ENCODE results near the gene BNIP2. TPM values are rescaled to one million over a fixed set of nuclear protein-coding genes. Genes with fewer than 3 reads are reported as not detected.

Gene BNIP2
- polyA plus RNA-seq, 2 donors: 24.3 to 27.8 TPM

DNA sequence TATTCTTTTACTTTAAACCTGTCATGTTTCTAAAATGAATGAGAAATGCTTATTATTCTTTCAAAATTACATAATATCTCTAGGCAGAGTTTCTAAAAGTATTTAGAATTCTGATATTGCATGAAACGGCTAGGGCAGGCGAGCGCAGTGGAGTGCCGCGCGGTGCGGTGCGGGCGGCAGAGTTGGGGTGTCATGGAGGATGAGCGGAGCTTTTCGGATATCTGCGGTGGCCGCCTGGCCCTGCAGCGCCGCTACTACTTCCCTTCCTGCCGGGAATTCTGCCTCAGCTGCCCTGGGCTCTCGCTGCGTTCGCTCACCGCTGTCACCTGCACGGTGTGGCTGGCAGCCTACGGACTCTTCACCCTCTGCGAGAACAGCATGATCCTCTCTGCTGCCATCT, 12.6 kb downstream of the BNIP2 start:
- Histone ChIP-seq H3K9me3 (ENCODE audit: control insufficient read depth in 2 of 2, insufficient read depth in 1 of 2, low read depth in 1 of 2, low read length in 1 of 2) (no peaks in the 10 kb centered on the region), H3K4me3 (ENCODE audit: low read depth in 1 of 2, low read length in 2 of 2) (no peak overlapping the region), H3K27me3 (ENCODE audit: control insufficient read depth in 1 of 2, insufficient read depth in 2 of 2, low read length in 2 of 2) (no peaks in the 10 kb centered on the region), H3K36me3 (ENCODE audit: control insufficient read depth in 2 of 2, insufficient read depth in 2 of 2, low read length in 1 of 2) (peaks cover 9 to 10% of the 10 kb centered on the region in 2 donors), H3K27ac (ENCODE audit: low read depth in 2 of 2, low read length in 1 of 2) (no peak overlapping the region), H3K4me1 (ENCODE audit: control insufficient read depth in 2 of 2, insufficient read depth in 2 of 2, low read length in 1 of 2) (no peaks in the 10 kb centered on the region)
- 96 to 98% methylated on average over 23 of the region's 23 CpGs for WGBS, 2 donors

DNA sequence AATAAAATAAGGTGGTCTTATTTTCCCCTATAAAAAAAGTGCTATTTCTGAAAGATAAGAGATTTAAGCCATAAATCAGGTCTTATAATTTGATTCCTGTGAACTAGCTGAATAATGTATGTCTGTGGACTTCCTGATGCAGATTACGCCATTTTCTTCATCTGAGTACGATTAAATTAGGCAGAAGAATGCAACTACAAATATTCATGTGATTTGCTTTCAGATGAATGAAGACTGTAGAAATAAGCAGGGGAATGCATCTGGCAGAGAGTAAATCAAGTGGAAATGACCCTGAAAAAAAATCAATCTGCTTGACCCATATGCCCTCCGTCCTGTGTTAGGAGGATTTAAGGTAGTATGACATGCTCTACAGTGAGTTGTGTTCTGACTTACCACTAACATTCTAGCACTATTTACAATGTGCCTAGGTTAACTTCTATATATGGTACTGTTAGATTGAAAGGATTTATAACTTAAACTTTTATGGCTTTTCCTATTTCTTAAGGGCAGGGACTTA, 14.7 kb downstream of the BNIP2 start:
- Histone ChIP-seq H3K27me3 (ENCODE audit: control insufficient read depth in 1 of 2, insufficient read depth in 2 of 2, low read length in 2 of 2) (no peaks in the 10 kb centered on the region), H3K4me1 (ENCODE audit: control insufficient read depth in 2 of 2, insufficient read depth in 2 of 2, low read length in 1 of 2) (no peaks in the 10 kb centered on the region), H3K4me3 (ENCODE audit: low read depth in 1 of 2, low read length in 2 of 2) (no peak overlapping the region), H3K27ac (ENCODE audit: low read depth in 2 of 2, low read length in 1 of 2) (no peak overlapping the region), H3K36me3 (ENCODE audit: control insufficient read depth in 2 of 2, insufficient read depth in 2 of 2, low read length in 1 of 2) (peaks cover 7 to 8% of the 10 kb centered on the region in 2 donors), H3K9me3 (ENCODE audit: control insufficient read depth in 2 of 2, insufficient read depth in 1 of 2, low read depth in 1 of 2, low read length in 1 of 2) (no peaks in the 10 kb centered on the region)
- WGBS, 2 donors: 94 to 95% methylated on average over 3 of the region's 3 CpGs

DNA sequence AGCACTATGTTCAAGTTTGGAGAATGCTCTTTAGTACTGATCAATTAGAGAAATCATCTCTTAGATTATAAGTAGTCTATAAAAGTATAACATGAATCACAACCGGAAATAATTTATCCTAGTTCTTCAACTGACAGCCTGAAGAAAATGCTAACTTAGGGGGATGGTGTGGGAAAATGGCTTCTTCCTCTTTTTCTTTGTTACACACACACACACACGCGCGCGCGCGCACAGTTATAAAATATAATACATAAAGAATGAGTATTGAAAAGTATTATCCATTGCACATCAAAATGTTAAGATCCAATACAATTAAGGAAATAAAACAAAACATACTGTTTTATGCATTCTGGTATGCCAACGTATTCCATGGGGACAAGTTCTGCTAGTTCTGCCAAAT, 20.6 kb downstream of the BNIP2 start:
- no peaks in the 10 kb centered on the region for H3K9me3 ChIP-seq (ENCODE audit: control insufficient read depth in 2 of 2, insufficient read depth in 1 of 2, low read depth in 1 of 2, low read length in 1 of 2)
- H3K4me3 ChIP-seq (ENCODE audit: low read depth in 1 of 2, low read length in 2 of 2): no peak overlapping the region
- H3K27me3 ChIP-seq (ENCODE audit: control insufficient read depth in 1 of 2, insufficient read depth in 2 of 2, low read length in 2 of 2): no peaks in the 10 kb centered on the region
- no peaks in the 10 kb centered on the region for H3K4me1 ChIP-seq (ENCODE audit: control insufficient read depth in 2 of 2, insufficient read depth in 2 of 2, low read length in 1 of 2)
- H3K36me3 ChIP-seq (ENCODE audit: control insufficient read depth in 2 of 2, insufficient read depth in 2 of 2, low read length in 1 of 2): peaks cover 0 to 3% of the 10 kb centered on the region in 2 donors
- WGBS, 2 donors: 82 to 87% methylated on average over 8 of the region's 8 CpGs
- no peak overlapping the region for H3K27ac ChIP-seq (ENCODE audit: low read depth in 2 of 2, low read length in 1 of 2)

DNA sequence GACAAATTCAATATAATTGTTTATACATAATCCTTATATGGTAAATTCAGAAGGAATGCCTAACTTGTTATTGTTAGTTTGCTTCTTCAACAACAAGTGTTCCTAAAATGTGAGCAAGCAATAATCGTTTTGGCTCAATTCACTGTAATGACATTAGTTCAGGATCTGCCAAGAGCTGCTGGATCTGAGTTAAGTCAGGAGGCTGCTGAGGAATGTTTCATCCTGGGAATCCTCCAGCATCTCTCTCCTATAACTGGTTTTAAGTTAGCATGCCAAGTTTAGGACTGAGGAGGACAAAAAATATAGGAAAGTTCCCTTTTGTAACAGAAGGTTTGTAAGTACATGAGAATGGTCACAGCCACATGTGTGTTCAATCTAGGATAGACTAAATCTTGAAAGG, 26.9 kb downstream of the BNIP2 start:
- no peaks in the 10 kb centered on the region for H3K9me3 ChIP-seq (ENCODE audit: control insufficient read depth in 2 of 2, insufficient read depth in 1 of 2, low read depth in 1 of 2, low read length in 1 of 2)
- 34 to 39% methylated on average over 1 of the region's 1 CpG for WGBS, 2 donors
- H3K36me3 ChIP-seq (ENCODE audit: control insufficient read depth in 2 of 2, insufficient read depth in 2 of 2, low read length in 1 of 2): peaks cover 0 to 3% of the 10 kb centered on the region in 2 donors
- H3K4me1 ChIP-seq (ENCODE audit: control insufficient read depth in 2 of 2, insufficient read depth in 2 of 2, low read length in 1 of 2): peaks cover 0 to 2% of the 10 kb centered on the region in 2 donors
- no peaks in the 10 kb centered on the region for H3K27me3 ChIP-seq (ENCODE audit: control insufficient read depth in 1 of 2, insufficient read depth in 2 of 2, low read length in 2 of 2)
- H3K27ac ChIP-seq (ENCODE audit: low read depth in 2 of 2, low read length in 1 of 2): no peak overlapping the region
- H3K4me3 ChIP-seq (ENCODE audit: low read depth in 1 of 2, low read length in 2 of 2): no peak overlapping the region

DNA sequence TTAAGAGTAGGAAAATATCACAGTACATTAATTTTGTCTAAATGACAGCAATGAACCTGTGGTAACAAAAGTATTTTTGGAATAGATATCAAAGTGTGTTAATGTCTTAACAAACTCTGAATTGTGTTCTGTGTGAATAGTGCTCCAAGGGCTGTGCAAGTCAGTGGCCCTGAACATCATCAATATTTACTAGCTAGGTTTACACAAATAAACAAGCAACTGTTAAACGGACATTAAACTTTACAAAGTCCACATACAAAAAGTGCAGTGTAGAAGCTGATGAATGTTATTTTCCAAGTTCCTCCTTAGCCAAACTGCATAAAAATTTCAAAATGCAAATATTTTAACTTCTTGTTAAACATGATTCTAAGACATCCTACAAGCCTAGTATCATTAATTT, 29.8 kb downstream of the BNIP2 start:
- Histone ChIP-seq H3K27me3 (ENCODE audit: control insufficient read depth in 1 of 2, insufficient read depth in 2 of 2, low read length in 2 of 2) (no peaks in the 10 kb centered on the region), H3K36me3 (ENCODE audit: control insufficient read depth in 2 of 2, insufficient read depth in 2 of 2, low read length in 1 of 2) (peaks cover 0 to 3% of the 10 kb centered on the region in 2 donors), H3K4me3 (ENCODE audit: low read depth in 1 of 2, low read length in 2 of 2) (no peak overlapping the region), H3K9me3 (ENCODE audit: control insufficient read depth in 2 of 2, insufficient read depth in 1 of 2, low read depth in 1 of 2, low read length in 1 of 2) (no peaks in the 10 kb centered on the region), H3K27ac (ENCODE audit: low read depth in 2 of 2, low read length in 1 of 2) (no peak overlapping the region), H3K4me1 (ENCODE audit: control insufficient read depth in 2 of 2, insufficient read depth in 2 of 2, low read length in 1 of 2) (peaks cover 0 to 8% of the 10 kb centered on the region in 2 donors)
- WGBS, 2 donors: 45 to 53% methylated on average over 1 of the region's 1 CpG

DNA sequence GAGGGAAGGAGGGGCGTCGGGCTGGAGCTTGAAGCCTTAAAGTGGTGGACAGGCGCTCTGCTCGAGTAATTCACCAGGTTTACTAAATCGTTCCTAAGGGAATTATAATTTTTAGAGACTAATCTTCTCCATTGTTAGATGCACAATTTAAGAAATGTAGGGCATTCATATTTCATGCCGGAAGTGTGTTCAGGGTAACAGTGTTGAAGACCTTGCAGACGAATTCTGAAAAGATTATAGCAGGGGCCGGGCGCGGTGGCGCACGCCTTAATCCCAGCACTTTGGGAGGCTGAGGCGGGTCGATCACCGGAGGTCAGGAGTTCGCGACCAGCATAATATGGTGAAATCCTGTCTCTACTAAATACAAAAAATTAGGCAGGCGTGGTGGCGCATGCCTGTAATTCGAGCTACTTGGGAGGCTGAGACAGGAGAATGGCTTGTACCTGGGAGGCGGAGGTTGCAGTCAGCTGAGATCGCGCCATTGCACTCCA, 31.4 kb downstream of the BNIP2 start:
- Histone ChIP-seq H3K27ac (ENCODE audit: low read depth in 2 of 2, low read length in 1 of 2) (peak overlapping the region in 1 of 2 donors; percentile 77), H3K27me3 (ENCODE audit: control insufficient read depth in 1 of 2, insufficient read depth in 2 of 2, low read length in 2 of 2) (no peaks in the 10 kb centered on the region), H3K9me3 (ENCODE audit: control insufficient read depth in 2 of 2, insufficient read depth in 1 of 2, low read depth in 1 of 2, low read length in 1 of 2) (no peaks in the 10 kb centered on the region), H3K4me3 (ENCODE audit: low read depth in 1 of 2, low read length in 2 of 2) (peak overlapping the region; percentile 77 to 96), H3K4me1 (ENCODE audit: control insufficient read depth in 2 of 2, insufficient read depth in 2 of 2, low read length in 1 of 2) (peaks cover 0 to 8% of the 10 kb centered on the region in 2 donors), H3K36me3 (ENCODE audit: control insufficient read depth in 2 of 2, insufficient read depth in 2 of 2, low read length in 1 of 2) (peaks cover 5 to 6% of the 10 kb centered on the region in 2 donors)
- WGBS, 2 donors: 28 to 32% methylated on average over 23 of the region's 23 CpGs

DNA sequence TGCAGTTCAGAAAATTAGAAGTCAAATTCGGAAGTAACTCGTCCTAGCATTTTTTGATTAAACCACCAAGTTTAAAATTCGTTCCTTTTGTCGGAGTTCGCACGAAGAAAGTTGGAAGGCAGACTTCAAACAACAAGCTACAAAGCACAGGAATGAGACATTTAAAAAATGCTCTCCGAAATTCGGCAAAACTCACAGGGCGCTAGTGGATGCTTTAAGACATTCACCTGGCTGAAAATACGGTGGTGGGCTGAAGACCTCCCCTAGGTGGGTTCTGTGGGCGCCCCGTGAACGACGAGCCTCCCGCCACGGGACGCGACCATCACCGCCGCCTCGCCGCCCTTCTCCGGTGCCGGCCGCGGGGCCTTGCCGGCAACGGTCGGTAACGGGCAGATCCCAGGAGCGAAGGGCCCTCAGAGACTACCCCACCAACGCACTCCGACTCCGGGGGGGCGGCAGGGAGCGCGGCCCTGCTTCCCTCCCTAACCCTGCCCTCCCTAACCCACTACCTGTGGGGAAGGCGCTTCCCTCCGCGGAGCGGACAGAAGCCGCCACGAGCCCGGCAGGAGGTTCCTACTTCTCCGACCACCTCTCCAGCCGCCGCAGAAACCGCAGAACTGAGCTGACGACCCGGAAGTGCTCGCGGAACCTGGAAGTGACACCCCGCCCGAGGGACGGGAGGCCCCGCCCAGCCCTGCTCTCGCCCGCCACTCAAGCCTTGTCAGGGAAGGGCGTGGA, 32.1 kb downstream of the BNIP2 start, which contains the start of gene GTF2A2:
TSS of gene GTF2A2 (minus strand) at position 619 of the 738 bp plus-strand sequence. CDS start 5,238 bp downstream, outside the sequence.
- no peaks in the 10 kb centered on the region for H3K9me3 ChIP-seq (ENCODE audit: control insufficient read depth in 2 of 2, insufficient read depth in 1 of 2, low read depth in 1 of 2, low read length in 1 of 2)
- H3K27ac ChIP-seq (ENCODE audit: low read depth in 2 of 2, low read length in 1 of 2): peak within 1 kb of the TSS; percentile 73 to 77
- WGBS, 2 donors: 0 to 1% methylated on average over 56 to 59 of the region's 59 CpGs
- peak within 1 kb of the TSS; percentile 77 to 96 for H3K4me3 ChIP-seq (ENCODE audit: low read depth in 1 of 2, low read length in 2 of 2)
- peaks cover 0 to 8% of the 10 kb centered on the region in 2 donors for H3K4me1 ChIP-seq (ENCODE audit: control insufficient read depth in 2 of 2, insufficient read depth in 2 of 2, low read length in 1 of 2)
- H3K36me3 ChIP-seq (ENCODE audit: control insufficient read depth in 2 of 2, insufficient read depth in 2 of 2, low read length in 1 of 2): peaks cover 5 to 6% of the 10 kb centered on the region in 2 donors
- no peaks in the 10 kb centered on the region for H3K27me3 ChIP-seq (ENCODE audit: control insufficient read depth in 1 of 2, insufficient read depth in 2 of 2, low read length in 2 of 2)

DNA sequence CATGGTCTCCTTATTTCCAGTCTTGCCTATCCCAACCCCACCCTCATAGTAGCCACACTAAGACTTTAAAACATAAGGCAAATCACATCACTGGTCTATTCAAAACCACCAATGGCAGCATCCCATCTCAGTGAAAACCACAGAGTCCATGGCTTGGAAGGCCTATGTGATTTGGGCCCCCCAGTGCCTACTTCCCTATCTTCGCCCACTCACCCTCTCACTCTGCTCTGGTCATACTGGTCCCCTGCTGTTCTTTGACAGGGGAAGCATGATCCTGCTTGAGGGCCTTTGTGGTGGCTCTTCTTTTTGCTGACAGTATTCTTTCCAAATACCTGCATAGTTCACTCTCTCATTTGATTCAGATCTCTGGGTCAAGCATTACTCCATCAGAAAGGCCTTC, 35.1 kb downstream of the BNIP2 start:
- Histone ChIP-seq H3K36me3 (ENCODE audit: control insufficient read depth in 2 of 2, insufficient read depth in 2 of 2, low read length in 1 of 2) (peaks cover 3 to 5% of the 10 kb centered on the region in 2 donors), H3K27me3 (ENCODE audit: control insufficient read depth in 1 of 2, insufficient read depth in 2 of 2, low read length in 2 of 2) (no peaks in the 10 kb centered on the region), H3K4me3 (ENCODE audit: low read depth in 1 of 2, low read length in 2 of 2) (no peak overlapping the region), H3K27ac (ENCODE audit: low read depth in 2 of 2, low read length in 1 of 2) (no peak overlapping the region), H3K9me3 (ENCODE audit: control insufficient read depth in 2 of 2, insufficient read depth in 1 of 2, low read depth in 1 of 2, low read length in 1 of 2) (no peaks in the 10 kb centered on the region), H3K4me1 (ENCODE audit: control insufficient read depth in 2 of 2, insufficient read depth in 2 of 2, low read length in 1 of 2) (peaks cover 0 to 8% of the 10 kb centered on the region in 2 donors)
- 92% methylated on average over 1 of the region's 1 CpG for WGBS, 2 donors

DNA sequence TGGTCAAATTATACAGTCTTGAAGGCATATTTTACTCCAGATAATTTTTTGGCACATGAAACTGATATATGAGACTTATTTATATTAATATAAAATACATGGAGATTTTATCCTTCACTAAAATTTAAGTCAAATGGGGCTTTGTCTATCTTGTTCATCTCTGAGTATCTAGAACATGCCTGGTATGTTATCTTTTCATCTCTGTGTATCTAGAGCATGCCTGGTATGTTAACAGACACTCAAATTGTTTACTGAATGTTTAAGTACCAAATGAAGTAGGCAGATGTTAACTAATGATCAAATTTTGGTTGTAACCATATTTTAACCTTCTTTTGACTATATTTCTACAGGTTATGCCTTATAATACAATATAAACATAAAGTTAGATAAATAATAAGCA, 39.5 kb downstream of the BNIP2 start:
- H3K9me3 ChIP-seq (ENCODE audit: control insufficient read depth in 2 of 2, insufficient read depth in 1 of 2, low read depth in 1 of 2, low read length in 1 of 2): no peaks in the 10 kb centered on the region
- H3K4me3 ChIP-seq (ENCODE audit: low read depth in 1 of 2, low read length in 2 of 2): no peak overlapping the region
- no peaks in the 10 kb centered on the region for H3K27me3 ChIP-seq (ENCODE audit: control insufficient read depth in 1 of 2, insufficient read depth in 2 of 2, low read length in 2 of 2)
- no peaks in the 10 kb centered on the region for H3K4me1 ChIP-seq (ENCODE audit: control insufficient read depth in 2 of 2, insufficient read depth in 2 of 2, low read length in 1 of 2)
- no peak overlapping the region for H3K27ac ChIP-seq (ENCODE audit: low read depth in 2 of 2, low read length in 1 of 2)
- peaks cover 7 to 9% of the 10 kb centered on the region in 2 donors for H3K36me3 ChIP-seq (ENCODE audit: control insufficient read depth in 2 of 2, insufficient read depth in 2 of 2, low read length in 1 of 2)

Measured in esophagus (tissue), 2 donors.